Ishikawa (cell line): ENCODE data around the gene MCF2L.

Experiments used
- CEBPB ChIP-seq: IDR thresholded peaks from 2 replicates; pipeline ENCODE4 v1.6.1; 2012
- CREB1 ChIP-seq: IDR thresholded peaks from 2 replicates; pipeline ENCODE4 v1.6.1; 2012; ENCODE audit warnings: low read depth
- EGR1 ChIP-seq: IDR thresholded peaks from 2 replicates; pipeline ENCODE4 v1.6.1; 2012
- EP300 ChIP-seq: IDR thresholded peaks from 2 replicates; pipeline ENCODE4 v1.6.1; 2012; ENCODE audit warnings: borderline replicate concordance
- FOXM1 ChIP-seq: IDR thresholded peaks from 2 replicates; pipeline ENCODE4 v1.6.1; 2012; ENCODE audit warnings: low read depth, borderline replicate concordance
- MAX ChIP-seq: IDR thresholded peaks from 2 replicates; pipeline ENCODE4 v1.6.1; 2012
- NFIC ChIP-seq: IDR thresholded peaks from 2 replicates; pipeline ENCODE4 v1.6.1; 2012
- RAD21 ChIP-seq: IDR thresholded peaks from 2 replicates; pipeline ENCODE4 v1.6.1; 2012; ENCODE audit warnings: low read depth
- REST ChIP-seq: IDR thresholded peaks from 2 replicates; pipeline ENCODE4 v1.6.1; 2012; ENCODE audit warnings: low read depth, mild to moderate bottlenecking
- TAF1 ChIP-seq: IDR thresholded peaks from 2 replicates; pipeline ENCODE4 v1.6.1; 2012; ENCODE audit warnings: low read depth, mild to moderate bottlenecking
- TCF12 ChIP-seq: IDR thresholded peaks from 2 replicates; pipeline ENCODE4 v1.6.1; 2012; ENCODE audit warnings: low read depth
- TEAD4 ChIP-seq: IDR thresholded peaks from 2 replicates; pipeline ENCODE4 v1.6.1; 2012
- USF1 ChIP-seq: IDR thresholded peaks from 2 replicates; pipeline ENCODE4 v1.6.1; 2012
- YY1 ChIP-seq: IDR thresholded peaks from 2 replicates; pipeline ENCODE4 v1.6.1; 2012; ENCODE audit warnings: low read depth
- ZBTB7A ChIP-seq: IDR thresholded peaks from 2 replicates; pipeline ENCODE4 v1.6.1; 2012; ENCODE audit warnings: low read depth

Gene MCF2L

GRCh38 chr13:113066142-113066455 is 97.1 kb downstream of the MCF2L start:
- no peak for TF ChIP-seq CEBPB
- TF ChIP-seq RAD21 = no peak
- no peak for TF ChIP-seq CREB1
- no peak for TF ChIP-seq YY1
- TF ChIP-seq EGR1 = no peak
- no peak for TF ChIP-seq MAX
- no peak for TF ChIP-seq FOXM1
- no peak for TF ChIP-seq REST

GRCh38 chr13:113066746-113067145 is 97.7 kb downstream of the MCF2L start:
- TF ChIP-seq REST (no peak), TEAD4 (no peak), TAF1 (no peak), RAD21 (no peak), USF1 (no peak), EP300 (no peak), FOXM1 (no peak), YY1 (no peak), CREB1 (no peak), MAX (no peak), EGR1 (no peak), TCF12 (no peak), CEBPB (no peak), ZBTB7A (no peak), NFIC (no peak)

GRCh38 chr13:113069861-113070805 is 101.1 kb downstream of the MCF2L start:
- TF ChIP-seq TEAD4 = no peak
- TF ChIP-seq TCF12 = no peak
- no peak for TF ChIP-seq TAF1
- no peak for TF ChIP-seq NFIC
- TF ChIP-seq ZBTB7A = no peak
- no peak for TF ChIP-seq FOXM1

GRCh38 chr13:113070855-113071254 is 101.8 kb downstream of the MCF2L start:
- TF ChIP-seq MAX (no peak), YY1 (no peak), FOXM1 (no peak), TCF12 (no peak), RAD21 (no peak), EP300 (no peak), NFIC (no peak), TAF1 (no peak), CREB1 (no peak)

GRCh38 chr13:113072376-113072775 is 103.4 kb downstream of the MCF2L start:
- no peak for TF ChIP-seq USF1
- TF ChIP-seq CEBPB = no peak
- TF ChIP-seq REST = no peak
- TF ChIP-seq TAF1 = no peak
- no peak for TF ChIP-seq TEAD4
- TF ChIP-seq YY1 = no peak
- no peak for TF ChIP-seq NFIC
- no peak for TF ChIP-seq FOXM1
- TF ChIP-seq EGR1 = no peak
- no peak for TF ChIP-seq RAD21
- no peak for TF ChIP-seq ZBTB7A
- TF ChIP-seq CREB1 = no peak
- TF ChIP-seq EP300 = no peak
- no peak for TF ChIP-seq TCF12
